ENCODE data around the gene CFAP141.
"Not testable (repeated sequence)": the region's sequence is repeated elsewhere in the genome, so short reads cannot be mapped to it uniquely, and the experiment has no call there.

CFAP141 gene

GRCh38 chr1:154206196-154206595 is at the start of gene CFAP141:
Gene CFAP141 (minus strand): TSS chr1:154206333. CDS start chr1:154206307, 26 bp downstream.
- DNase-seq (ENCODE audit: low read depth in 1 of 2, low spot score in 1 of 2): no peak

- no peak for DNase-seq (ENCODE audit: low read depth in 1 of 2, low spot score in 1 of 2)
These were observed 47.5 kb upstream of the CFAP141 start for GRCh38 chr1:154253671-154254070.

GRCh38 chr1:154241703-154242351 is 35.7 kb upstream of the CFAP141 start:
- no peak for DNase-seq (ENCODE audit: low read depth in 1 of 2, low spot score in 1 of 2)

GRCh38 chr1:154240294-154240833 is 34.2 kb upstream of the CFAP141 start:
- DNase-seq (ENCODE audit: low read depth in 1 of 2, low spot score in 1 of 2): no peak

GRCh38 chr1:154239491-154239890 is 33.4 kb upstream of the CFAP141 start:
- DNase-seq (ENCODE audit: low read depth in 1 of 2, low spot score in 1 of 2): no peak

- no peak for DNase-seq (ENCODE audit: low read depth in 1 of 2, low spot score in 1 of 2)
These were observed 31.9 kb upstream of the CFAP141 start for GRCh38 chr1:154237880-154238506.

GRCh38 chr1:154237435-154237834 is 31.3 kb upstream of the CFAP141 start:
- no peak for DNase-seq (ENCODE audit: low read depth in 1 of 2, low spot score in 1 of 2)

GRCh38 chr1:154236855-154237254 is 30.7 kb upstream of the CFAP141 start:
- no peak for DNase-seq (ENCODE audit: low read depth in 1 of 2, low spot score in 1 of 2)

GRCh38 chr1:154233127-154233526 is 27.0 kb upstream of the CFAP141 start:
- DNase-seq (ENCODE audit: low read depth in 1 of 2, low spot score in 1 of 2): not testable (repeated sequence)

- DNase-seq (ENCODE audit: low read depth in 1 of 2, low spot score in 1 of 2): not testable (repeated sequence)
These were observed 25.0 kb upstream of the CFAP141 start for GRCh38 chr1:154231112-154231511.

GRCh38 chr1:154225370-154225769 is 19.2 kb upstream of the CFAP141 start:
- DNase-seq (ENCODE audit: low read depth in 1 of 2, low spot score in 1 of 2): no peak

- DNase-seq (ENCODE audit: low read depth in 1 of 2, low spot score in 1 of 2): no peak
These were observed 17.5 kb upstream of the CFAP141 start for GRCh38 chr1:154223621-154224020.

GRCh38 chr1:154222918-154223317 is 16.8 kb upstream of the CFAP141 start:
- no peak for DNase-seq (ENCODE audit: low read depth in 1 of 2, low spot score in 1 of 2)

GRCh38 chr1:154222518-154222917 is 16.4 kb upstream of the CFAP141 start:
- DNase-seq (ENCODE audit: low read depth in 1 of 2, low spot score in 1 of 2): no peak

GRCh38 chr1:154221278-154222001 is 15.3 kb upstream of the CFAP141 start:
- peak; percentile 33 to 61 for DNase-seq (ENCODE audit: low read depth in 1 of 2, low spot score in 1 of 2)

GRCh38 chr1:154220970-154221277 is 14.8 kb upstream of the CFAP141 start:
- no peak for DNase-seq (ENCODE audit: low read depth in 1 of 2, low spot score in 1 of 2)

GRCh38 chr1:154220071-154220969 is 14.2 kb upstream of the CFAP141 start, which contains the start of gene UBAP2L:
Gene UBAP2L (plus strand): TSS chr1:154220955. CDS start chr1:154225124, 4,169 bp downstream.
- DNase-seq (ENCODE audit: low read depth in 1 of 2, low spot score in 1 of 2): peak; percentile 96 to 99

- no peak for DNase-seq (ENCODE audit: low read depth in 1 of 2, low spot score in 1 of 2)
These were observed 13.4 kb upstream of the CFAP141 start for GRCh38 chr1:154219541-154219940.

- no peak for DNase-seq (ENCODE audit: low read depth in 1 of 2, low spot score in 1 of 2)
These were observed 12.4 kb upstream of the CFAP141 start for GRCh38 chr1:154218545-154218944.

- no peak for DNase-seq (ENCODE audit: low read depth in 1 of 2, low spot score in 1 of 2)
These were observed 7.1 kb upstream of the CFAP141 start for GRCh38 chr1:154213274-154213673.

GRCh38 chr1:154212083-154212482 is 6.0 kb upstream of the CFAP141 start:
- no peak for DNase-seq (ENCODE audit: low read depth in 1 of 2, low spot score in 1 of 2)

All from activated T-helper 1 cell treated with anti-CD3 and anti-CD28 coated beads, Interleukin-2, amount 50 U/mL, for 16 hours (primary cell).